ENCODE data around the gene MAN1A1.

MAN1A1 gene

GRCh38 chr6:119240257-119241110 is 109.1 kb downstream of the MAN1A1 start:
- DNase-seq (ENCODE audit: low read depth in 2 of 2, low spot score in 1 of 2): no peak

GRCh38 chr6:119237177-119237715 is 112.3 kb downstream of the MAN1A1 start:
- no peak for DNase-seq (ENCODE audit: low read depth in 2 of 2, low spot score in 1 of 2)

GRCh38 chr6:119234941-119235340 is 114.6 kb downstream of the MAN1A1 start:
- DNase-seq (ENCODE audit: low read depth in 2 of 2, low spot score in 1 of 2): no peak

- DNase-seq (ENCODE audit: low read depth in 2 of 2, low spot score in 1 of 2): no peak
Observed at GRCh38 chr6:119234457-119234856, 115.1 kb downstream of the MAN1A1 start.

- DNase-seq (ENCODE audit: low read depth in 2 of 2, low spot score in 1 of 2): no peak
Observed at GRCh38 chr6:119233312-119233984, 116.1 kb downstream of the MAN1A1 start.

GRCh38 chr6:119231394-119231793 is 118.2 kb downstream of the MAN1A1 start:
- DNase-seq (ENCODE audit: low read depth in 2 of 2, low spot score in 1 of 2): no peak

GRCh38 chr6:119230160-119230559 is 119.4 kb downstream of the MAN1A1 start:
- DNase-seq (ENCODE audit: low read depth in 2 of 2, low spot score in 1 of 2): no peak

GRCh38 chr6:119227377-119227776 is 122.2 kb downstream of the MAN1A1 start:
- DNase-seq (ENCODE audit: low read depth in 2 of 2, low spot score in 1 of 2): no peak

- DNase-seq (ENCODE audit: low read depth in 2 of 2, low spot score in 1 of 2): no peak
Observed at GRCh38 chr6:119226089-119226488, 123.5 kb downstream of the MAN1A1 start.

- no peak for DNase-seq (ENCODE audit: low read depth in 2 of 2, low spot score in 1 of 2)
Observed at GRCh38 chr6:119224095-119224701, 125.4 kb downstream of the MAN1A1 start.

GRCh38 chr6:119220452-119220851 is 129.1 kb downstream of the MAN1A1 start:
- DNase-seq (ENCODE audit: low read depth in 2 of 2, low spot score in 1 of 2): no peak

GRCh38 chr6:119218548-119218947 is 131.0 kb downstream of the MAN1A1 start:
- no peak for DNase-seq (ENCODE audit: low read depth in 2 of 2, low spot score in 1 of 2)

GRCh38 chr6:119215885-119216590 is 133.5 kb downstream of the MAN1A1 start:
- no peak for DNase-seq (ENCODE audit: low read depth in 2 of 2, low spot score in 1 of 2)

- DNase-seq (ENCODE audit: low read depth in 2 of 2, low spot score in 1 of 2): no peak
Observed at GRCh38 chr6:119215309-119215708, 134.3 kb downstream of the MAN1A1 start.

GRCh38 chr6:119210596-119210995 is 139.0 kb downstream of the MAN1A1 start:
- DNase-seq (ENCODE audit: low read depth in 2 of 2, low spot score in 1 of 2): no peak

- no peak for DNase-seq (ENCODE audit: low read depth in 2 of 2, low spot score in 1 of 2)
Observed at GRCh38 chr6:119209452-119210205, 139.9 kb downstream of the MAN1A1 start.

- no peak for DNase-seq (ENCODE audit: low read depth in 2 of 2, low spot score in 1 of 2)
Observed at GRCh38 chr6:119207971-119208725, 141.4 kb downstream of the MAN1A1 start.

- DNase-seq (ENCODE audit: low read depth in 2 of 2, low spot score in 1 of 2): no peak
Observed at GRCh38 chr6:119207327-119207726, 142.2 kb downstream of the MAN1A1 start.

- no peak for DNase-seq (ENCODE audit: low read depth in 2 of 2, low spot score in 1 of 2)
Observed at GRCh38 chr6:119205911-119206618, 143.5 kb downstream of the MAN1A1 start.
